ENCODE data around the gene ZNRF1. TPM values are rescaled to one million over a fixed set of nuclear protein-coding genes. Genes with fewer than 3 reads are reported as not detected.
A peak's percentile ranks its signal among the peaks of the same experiment; 100 is the strongest.

Gene ZNRF1
- total and polyA plus RNA-seq, 10 of the 15 experiments (the other 5 are each of a cell fraction or from before 2014, with no cell fraction given): 5.8 to 25.9 (median 14.3) TPM

DNA sequence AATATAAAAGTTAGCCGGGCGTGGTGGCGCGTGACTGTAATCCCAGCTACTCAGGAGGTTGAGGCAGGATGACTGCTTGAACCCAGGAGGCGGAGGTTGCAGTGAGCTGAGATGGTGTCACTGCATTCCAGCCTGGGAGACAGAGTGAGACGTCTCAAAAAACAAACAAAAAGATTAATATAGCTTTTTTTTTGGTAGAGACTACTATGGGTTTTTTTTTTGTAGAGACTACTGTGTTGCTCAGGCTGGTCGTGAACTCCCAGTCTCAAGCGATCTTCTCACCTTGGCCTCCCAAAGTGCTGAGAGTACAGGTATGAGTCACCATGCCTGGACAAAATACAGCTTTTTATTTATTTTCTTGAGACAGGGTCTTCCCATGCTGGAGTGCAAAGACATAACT is 20.2 kb downstream of the ZNRF1 start:
- H3K4me2 ChIP-seq (ENCODE audit: control insufficient read depth, insufficient read depth): peak overlapping the region; percentile 41; the same call in 1 of the 2 replicates
- H3K79me2 ChIP-seq (ENCODE audit: control insufficient read depth, insufficient read depth, low read length): peaks cover 37% of the 10 kb centered on the region
- no TSS peak for BruUV-seq (replicated peaks)
- H3K9ac ChIP-seq (ENCODE audit: control insufficient read depth, insufficient read depth, low read length): no peak overlapping the region
- DNase-seq (ENCODE audit: low read depth, low spot score) (no peak), ATAC-seq (peak; percentile 86), FAIRE-seq (no peak)
- CTCF ChIA-PET: interaction anchor here (0.9 to 1.9 kb wide), 4 partner anchors 10 to 56 kb away, joined by 3 to 8 read pairs (median 4); no protein-coding TSS in a partner anchor
- H3K27ac ChIP-seq (ENCODE audit: control insufficient read depth, insufficient read depth): no peak overlapping the region
- in situ Hi-C loops (cut with MboI): no loop called here
- H3K4me1 ChIP-seq (ENCODE audit: control insufficient read depth, insufficient read depth, low read length): peaks cover 20% of the 10 kb centered on the region
- SMC1A ChIA-PET (ENCODE audit: uncharacterized antibody, unreplicated experiment): interaction anchor here (0.9 to 4.4 kb wide), 7 partner anchors 8 to 157 kb away, joined by 3 to 61 read pairs (median 4); no protein-coding TSS in a partner anchor
- POLR2A ChIA-PET: interaction anchor here (0.6 to 1.5 kb wide), 4 partner anchors 11 to 628 kb away, joined by 3 to 4 read pairs (median 3); partner anchors contain the start of genes KARS1 and TERF2IP
- H2AFZ ChIP-seq (ENCODE audit: control insufficient read depth, low read depth, low read length): no peak overlapping the region; the same call in 1 of the 2 replicates
- RAD21 ChIA-PET (ENCODE audit: unreplicated experiment): interaction anchor here (0.6 to 2.5 kb wide), 7 partner anchors 10 to 361 kb away, joined by 3 to 19 read pairs (median 5); no protein-coding TSS in a partner anchor
- intact Hi-C loops (cut with micrococcal nuclease; ENCODE audit: unreplicated experiment): no loop called here
- no peaks in the 10 kb centered on the region for H4K20me1 ChIP-seq (ENCODE audit: control insufficient read depth, insufficient read depth)
- H3K4me3 ChIP-seq: no peak overlapping the region
- no peaks in the 10 kb centered on the region for H3K36me3 ChIP-seq (ENCODE audit: control insufficient read depth in 2 of 2, insufficient read depth in 2 of 2, low read length in 1 of 2)
- H3K9me3 ChIP-seq (replicated peaks; ENCODE audit: control insufficient read depth, insufficient read depth, low read length): peaks cover 9% of the 10 kb centered on the region; the same call in 2 of the 3 replicates
- WGBS (ENCODE audit: insufficient coverage, insufficient replicate concordance, low lambda C conversion rate, missing lambda C conversion rate): 94% methylated on average over 8 of the region's 8 CpGs
- no peaks in the 10 kb centered on the region for H3K27me3 ChIP-seq (replicated peaks in 1 of 2; ENCODE audit: control insufficient read depth in 2 of 2, insufficient read depth in 2 of 2, low read length in 1 of 2)
- TF ChIP-seq CEBPB (IDR thresholded peaks at IDR 0.05; ENCODE audit: borderline replicate concordance in 1 of 2, low read depth in 2 of 2, low read length in 2 of 2) (no peak), ZBTB40 (IDR thresholded peaks at IDR 0.05; ENCODE audit: borderline replicate concordance) (no peak), EGR1 (IDR thresholded peaks at IDR 0.05; ENCODE audit: borderline replicate concordance in 1 of 2, low read depth in 2 of 2, low read length in 2 of 2) (no peak), NR2C1 (IDR thresholded peaks at IDR 0.05) (no peak), PAX5 (IDR thresholded peaks at IDR 0.05; ENCODE audit: borderline replicate concordance, low read depth, low read length) (no peak), BCLAF1 (IDR thresholded peaks at IDR 0.05) (no peak), PKNOX1 (IDR thresholded peaks at IDR 0.05) (no peak)
- TF ChIP-seq, protein P1, sequence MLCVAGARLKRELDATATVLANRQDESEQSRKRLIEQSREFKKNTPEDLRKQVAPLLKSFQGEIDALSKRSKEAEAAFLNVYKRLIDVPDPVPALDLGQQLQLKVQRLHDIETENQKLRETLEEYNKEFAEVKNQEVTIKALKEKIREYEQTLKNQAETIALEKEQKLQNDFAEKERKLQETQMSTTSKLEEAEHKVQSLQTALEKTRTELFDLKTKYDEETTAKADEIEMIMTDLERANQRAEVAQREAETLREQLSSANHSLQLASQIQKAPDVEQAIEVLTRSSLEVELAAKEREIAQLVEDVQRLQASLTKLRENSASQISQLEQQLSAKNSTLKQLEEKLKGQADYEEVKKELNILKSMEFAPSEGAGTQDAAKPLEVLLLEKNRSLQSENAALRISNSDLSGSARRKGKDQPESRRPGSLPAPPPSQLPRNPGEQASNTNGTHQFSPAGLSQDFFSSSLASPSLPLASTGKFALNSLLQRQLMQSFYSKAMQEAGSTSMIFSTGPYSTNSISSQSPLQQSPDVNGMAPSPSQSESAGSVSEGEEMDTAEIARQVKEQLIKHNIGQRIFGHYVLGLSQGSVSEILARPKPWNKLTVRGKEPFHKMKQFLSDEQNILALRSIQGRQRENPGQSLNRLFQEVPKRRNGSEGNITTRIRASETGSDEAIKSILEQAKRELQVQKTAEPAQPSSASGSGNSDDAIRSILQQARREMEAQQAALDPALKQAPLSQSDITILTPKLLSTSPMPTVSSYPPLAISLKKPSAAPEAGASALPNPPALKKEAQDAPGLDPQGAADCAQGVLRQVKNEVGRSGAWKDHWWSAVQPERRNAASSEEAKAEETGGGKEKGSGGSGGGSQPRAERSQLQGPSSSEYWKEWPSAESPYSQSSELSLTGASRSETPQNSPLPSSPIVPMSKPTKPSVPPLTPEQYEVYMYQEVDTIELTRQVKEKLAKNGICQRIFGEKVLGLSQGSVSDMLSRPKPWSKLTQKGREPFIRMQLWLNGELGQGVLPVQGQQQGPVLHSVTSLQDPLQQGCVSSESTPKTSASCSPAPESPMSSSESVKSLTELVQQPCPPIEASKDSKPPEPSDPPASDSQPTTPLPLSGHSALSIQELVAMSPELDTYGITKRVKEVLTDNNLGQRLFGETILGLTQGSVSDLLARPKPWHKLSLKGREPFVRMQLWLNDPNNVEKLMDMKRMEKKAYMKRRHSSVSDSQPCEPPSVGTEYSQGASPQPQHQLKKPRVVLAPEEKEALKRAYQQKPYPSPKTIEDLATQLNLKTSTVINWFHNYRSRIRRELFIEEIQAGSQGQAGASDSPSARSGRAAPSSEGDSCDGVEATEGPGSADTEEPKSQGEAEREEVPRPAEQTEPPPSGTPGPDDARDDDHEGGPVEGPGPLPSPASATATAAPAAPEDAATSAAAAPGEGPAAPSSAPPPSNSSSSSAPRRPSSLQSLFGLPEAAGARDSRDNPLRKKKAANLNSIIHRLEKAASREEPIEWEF (IDR thresholded peaks at IDR 0.05; ENCODE audit: insufficient replicate concordance, low read depth, low read length): no peak

Data from GM12878 (cell line).